Neural progenitor cell (in vitro differentiated cells): Measurements from ENCODE around the gene LUC7L3.

Source experiments
- EZH2 ChIP-seq: fragments of 200-600 bp; sonication (generic); IDR thresholded peaks from 2 replicates; pipeline ENCODE4 v1.6.1; 2017; ENCODE audit warnings: antibody characterized with exemption, mild to moderate bottlenecking, moderate library complexity
- EZH2phosphoT487 ChIP-seq: fragments of 200-600 bp; sonication (generic); IDR thresholded peaks from 2 replicates; pipeline ENCODE4 v1.6.1; 2017; ENCODE audit warnings: antibody characterized with exemption
- TF ChIP-seq, protein P1 (sequence below): fragments of 200-600 bp; sonication (generic); IDR thresholded peaks from 2 replicates; pipeline ENCODE4 v1.5.1; 2017; ENCODE audit warnings: antibody characterized with exemption, mild to moderate bottlenecking

DNA sequence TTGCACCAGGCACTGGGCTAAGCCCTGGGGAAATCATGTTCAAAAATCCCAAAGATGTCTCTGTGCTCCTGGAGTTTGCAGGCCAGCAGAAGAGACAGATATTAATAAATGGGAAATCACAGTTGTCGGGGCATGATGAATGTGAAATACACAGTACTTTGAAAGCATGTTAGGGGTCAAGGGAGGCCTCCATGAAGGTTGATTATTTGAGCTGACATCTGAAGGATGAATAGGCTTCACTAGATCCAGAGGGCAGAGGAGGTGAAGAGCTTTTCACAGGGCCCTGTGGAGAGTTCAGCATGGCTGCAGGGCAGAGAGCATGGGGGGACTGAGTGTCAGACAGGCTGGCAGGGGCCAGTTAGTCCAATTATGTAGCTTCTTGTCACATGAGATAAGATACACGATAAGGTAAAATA lies 45.3 kb downstream of the LUC7L3 start:
- TF ChIP-seq, protein P1, sequence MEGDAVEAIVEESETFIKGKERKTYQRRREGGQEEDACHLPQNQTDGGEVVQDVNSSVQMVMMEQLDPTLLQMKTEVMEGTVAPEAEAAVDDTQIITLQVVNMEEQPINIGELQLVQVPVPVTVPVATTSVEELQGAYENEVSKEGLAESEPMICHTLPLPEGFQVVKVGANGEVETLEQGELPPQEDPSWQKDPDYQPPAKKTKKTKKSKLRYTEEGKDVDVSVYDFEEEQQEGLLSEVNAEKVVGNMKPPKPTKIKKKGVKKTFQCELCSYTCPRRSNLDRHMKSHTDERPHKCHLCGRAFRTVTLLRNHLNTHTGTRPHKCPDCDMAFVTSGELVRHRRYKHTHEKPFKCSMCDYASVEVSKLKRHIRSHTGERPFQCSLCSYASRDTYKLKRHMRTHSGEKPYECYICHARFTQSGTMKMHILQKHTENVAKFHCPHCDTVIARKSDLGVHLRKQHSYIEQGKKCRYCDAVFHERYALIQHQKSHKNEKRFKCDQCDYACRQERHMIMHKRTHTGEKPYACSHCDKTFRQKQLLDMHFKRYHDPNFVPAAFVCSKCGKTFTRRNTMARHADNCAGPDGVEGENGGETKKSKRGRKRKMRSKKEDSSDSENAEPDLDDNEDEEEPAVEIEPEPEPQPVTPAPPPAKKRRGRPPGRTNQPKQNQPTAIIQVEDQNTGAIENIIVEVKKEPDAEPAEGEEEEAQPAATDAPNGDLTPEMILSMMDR: no peak
- no peak for TF ChIP-seq EZH2
- TF ChIP-seq EZH2phosphoT487: no peak
